Spinal cord (tissue), 10 donors: Measurements from ENCODE around the gene LSMEM2. TPM values are rescaled to one million over a fixed set of nuclear protein-coding genes. Genes with fewer than 3 reads are reported as not detected.
"Not testable (repeated sequence)": the region's sequence is repeated elsewhere in the genome, so short reads cannot be mapped to it uniquely, and the experiment has no call there.

Experiments
- DNase-seq, 6 donors: peaks; one replicate each; pipeline versions ENCODE4 v3.0.0 to v3.0.0-alpha.2; 2013 to 2015; ENCODE audit warnings: low spot score in 6 of 6, low read depth in 4 of 6
- H3K27ac ChIP-seq: one replicate; pipeline ENCODE4 v1.5.1; 2013; ENCODE audit warnings: low read depth, low read length, control low read depth
- H3K27me3 ChIP-seq: one replicate; pipeline ENCODE4 v1.6.1; 2013; ENCODE audit warnings: low read length; ENCODE audit not compliant: control insufficient read depth, insufficient read depth
- H3K36me3 ChIP-seq: one replicate; pipeline ENCODE4 v1.6.1; 2013; ENCODE audit warnings: low read length; ENCODE audit not compliant: control insufficient read depth, insufficient read depth
- H3K4me1 ChIP-seq: one replicate; pipeline ENCODE4 v1.6.1; 2013; ENCODE audit warnings: low read length; ENCODE audit not compliant: control insufficient read depth, insufficient read depth
- H3K4me3 ChIP-seq: one replicate; pipeline ENCODE4 v1.5.1; 2013; ENCODE audit warnings: low read depth, low read length, control low read depth
- H3K9me3 ChIP-seq: one replicate; pipeline ENCODE4 v1.6.1; 2013; ENCODE audit warnings: low read length; ENCODE audit not compliant: control insufficient read depth, insufficient read depth
- WGBS: methylation state at CpG from one replicate; pipeline ENCODE4 v1.1.5; 2013; ENCODE audit warnings: missing lambda C conversion rate; ENCODE audit not compliant: insufficient coverage; 5-methylcytosine and 5-hydroxymethylcytosine counted together
- polyA plus RNA-seq, 2 donors: library from polyadenylated mRNA; unstranded; fragments of 120-200 nt; gene quantifications; one replicate each; pipeline ENCODE4 v1.2.1, GENCODE V29; 2013; ENCODE audit not compliant: insufficient read length in 2 of 2
- total RNA-seq, 2 donors: library from RNA; depleted of rRNA in 1 of 2; stranded (reverse); fragments of 120-200 nt in 1 of 2; fragments of >200 nt in 1 of 2; gene quantifications; one replicate each; pipeline versions ENCODE4 v1.2.3 to v1.2.4, GENCODE V29; 2013 to 2014
- donor health status: healthy.

Gene LSMEM2
- total and polyA plus RNA-seq, 4 donors = 0.43 to 1.1 (median 0.44) TPM; not detected in 1

DNA sequence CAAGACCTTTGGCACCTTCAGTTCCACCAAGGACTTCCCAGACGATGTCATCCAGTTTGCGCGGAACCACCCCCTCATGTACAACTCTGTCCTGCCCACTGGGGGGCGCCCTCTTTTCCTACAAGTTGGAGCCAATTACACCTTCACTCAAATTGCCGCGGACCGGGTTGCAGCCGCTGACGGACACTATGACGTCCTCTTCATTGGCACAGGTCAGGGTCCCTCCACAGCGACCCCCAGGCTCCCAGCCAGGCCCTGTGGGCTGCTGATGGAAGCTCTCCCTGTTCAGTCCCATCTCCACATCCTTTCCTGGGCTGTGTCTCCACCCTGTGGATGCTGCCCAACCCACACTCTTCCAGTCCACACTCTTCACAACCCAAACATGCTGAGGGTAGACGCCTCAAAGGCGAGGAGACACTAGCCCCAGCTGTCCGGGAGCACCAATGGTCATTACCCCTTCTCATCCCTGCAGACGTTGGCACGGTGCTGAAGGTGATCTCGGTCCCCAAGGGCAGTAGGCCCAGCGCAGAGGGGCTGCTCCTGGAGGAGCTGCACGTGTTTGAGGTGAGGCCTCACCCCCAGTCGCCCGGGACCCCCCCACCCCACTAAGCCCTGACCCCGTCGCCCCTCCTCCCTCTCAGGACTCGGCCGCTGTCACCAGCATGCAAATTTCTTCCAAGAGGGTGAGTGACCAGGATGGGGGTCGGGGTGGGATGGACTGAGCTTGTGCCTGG lies 4.3 kb upstream of the LSMEM2 start:
- no peaks in the 10 kb centered on the region for H3K9me3 ChIP-seq
- no peak overlapping the region for H3K27ac ChIP-seq
- H3K4me3 ChIP-seq = no peak overlapping the region
- peak in 1 of 6 donors; percentile 39 for DNase-seq
- peaks cover 43% of the 10 kb centered on the region for H3K27me3 ChIP-seq
- peaks cover 34% of the 10 kb centered on the region for H3K36me3 ChIP-seq
- peaks cover 63% of the 10 kb centered on the region for H3K4me1 ChIP-seq
- 17% methylated on average over 18 of the region's 26 CpGs for WGBS

DNA sequence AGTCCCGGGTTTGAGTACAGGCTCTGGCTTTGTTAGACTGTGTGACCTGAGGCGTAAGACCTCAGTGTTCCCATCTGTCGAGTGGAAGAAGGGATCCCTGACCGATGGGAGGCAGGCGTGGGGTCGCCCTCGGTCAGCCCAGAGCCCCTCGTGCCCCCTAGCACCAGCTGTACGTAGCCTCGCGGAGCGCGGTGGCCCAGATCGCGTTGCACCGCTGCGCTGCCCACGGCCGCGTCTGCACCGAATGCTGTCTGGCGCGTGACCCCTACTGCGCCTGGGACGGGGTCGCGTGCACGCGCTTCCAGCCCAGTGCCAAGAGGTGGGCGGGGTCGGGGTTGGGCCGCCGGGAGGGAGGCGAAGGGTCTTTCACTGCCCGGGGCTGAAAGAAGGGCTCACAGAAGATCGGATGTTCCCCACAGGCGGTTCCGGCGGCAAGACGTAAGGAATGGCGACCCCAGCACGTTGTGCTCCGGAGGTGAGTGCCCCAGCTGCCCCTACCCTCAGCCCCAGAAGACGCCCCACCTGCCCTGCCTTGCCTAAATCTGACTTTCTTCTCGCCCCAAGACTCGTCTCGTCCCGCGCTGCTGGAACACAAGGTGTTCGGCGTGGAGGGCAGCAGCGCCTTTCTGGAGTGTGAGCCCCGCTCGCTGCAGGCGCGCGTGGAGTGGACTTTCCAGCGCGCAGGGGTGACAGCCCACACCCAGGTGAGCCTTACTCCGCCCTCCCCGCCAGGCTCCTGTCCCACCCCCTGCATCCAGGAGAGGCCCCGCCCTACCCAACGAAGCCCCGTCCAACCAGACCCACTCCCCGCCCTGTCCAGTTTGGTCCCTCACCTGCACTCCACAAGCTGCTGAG lies 3.5 kb upstream of the LSMEM2 start:
- Histone ChIP-seq H3K36me3 (peaks cover 30% of the 10 kb centered on the region), H3K9me3 (no peaks in the 10 kb centered on the region), H3K27ac (no peak overlapping the region), H3K4me3 (no peak overlapping the region), H3K27me3 (peaks cover 43% of the 10 kb centered on the region), H3K4me1 (peaks cover 55% of the 10 kb centered on the region)
- no peak for DNase-seq
- 14% methylated on average over 65 of the region's 65 CpGs for WGBS

DNA sequence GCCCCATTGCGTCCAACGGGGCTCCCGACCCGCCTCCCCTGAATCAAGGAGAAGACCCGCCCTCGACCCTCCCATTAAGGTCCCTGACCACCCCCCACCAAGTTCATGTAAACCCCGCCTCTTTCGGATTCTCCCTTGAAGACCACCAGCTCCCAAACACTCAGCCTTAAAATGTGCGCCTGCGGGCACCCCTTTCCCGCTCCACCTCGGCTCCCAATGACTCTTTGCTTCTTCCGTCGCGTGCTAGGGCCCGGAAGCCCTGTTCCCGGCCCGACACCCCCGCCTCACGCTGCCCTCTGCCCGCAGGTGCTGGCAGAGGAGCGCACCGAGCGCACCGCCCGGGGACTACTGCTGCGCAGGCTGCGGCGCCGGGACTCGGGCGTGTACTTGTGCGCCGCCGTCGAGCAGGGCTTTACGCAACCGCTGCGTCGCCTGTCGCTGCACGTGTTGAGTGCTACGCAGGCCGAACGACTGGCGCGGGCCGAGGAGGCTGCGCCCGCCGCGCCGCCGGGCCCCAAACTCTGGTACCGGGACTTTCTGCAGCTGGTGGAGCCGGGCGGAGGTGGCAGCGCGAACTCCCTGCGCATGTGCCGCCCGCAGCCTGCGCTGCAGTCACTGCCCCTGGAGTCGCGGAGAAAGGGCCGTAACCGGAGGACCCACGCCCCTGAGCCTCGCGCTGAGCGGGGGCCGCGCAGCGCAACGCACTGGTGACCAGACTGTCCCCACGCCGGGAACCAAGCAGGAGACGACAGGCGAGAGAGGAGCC lies 2.7 kb upstream of the LSMEM2 start:
- peaks cover 22% of the 10 kb centered on the region for H3K36me3 ChIP-seq
- H3K4me1 ChIP-seq = peaks cover 47% of the 10 kb centered on the region
- peaks cover 43% of the 10 kb centered on the region for H3K27me3 ChIP-seq
- no peaks in the 10 kb centered on the region for H3K9me3 ChIP-seq
- H3K27ac ChIP-seq = no peak overlapping the region
- H3K4me3 ChIP-seq = no peak overlapping the region
- 24% methylated on average over 79 of the region's 79 CpGs for WGBS
- DNase-seq = no peak

DNA sequence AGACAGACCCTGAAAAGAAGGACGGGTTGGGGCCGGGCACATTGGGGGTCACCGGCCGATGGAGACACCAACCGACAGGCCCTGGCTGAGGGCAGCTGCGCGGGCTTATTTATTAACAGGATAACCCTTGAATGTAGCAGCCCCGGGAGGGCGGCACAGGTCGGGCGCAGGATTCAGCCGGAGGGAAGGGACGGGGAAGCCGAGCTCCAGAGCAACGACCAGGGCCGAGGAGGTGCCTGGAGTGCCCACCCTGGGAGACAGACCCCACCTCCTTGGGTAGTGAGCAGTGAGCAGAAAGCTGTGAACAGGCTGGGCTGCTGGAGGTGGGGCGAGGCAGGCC lies 2.2 kb upstream of the LSMEM2 start:
- H3K9me3 ChIP-seq = no peaks in the 10 kb centered on the region
- no peak overlapping the region for H3K27ac ChIP-seq
- H3K4me1 ChIP-seq = peaks cover 43% of the 10 kb centered on the region
- H3K27me3 ChIP-seq = peaks cover 43% of the 10 kb centered on the region
- no peak overlapping the region for H3K4me3 ChIP-seq
- H3K36me3 ChIP-seq = peaks cover 20% of the 10 kb centered on the region
- 70% methylated on average over 17 of the region's 17 CpGs for WGBS
- DNase-seq = no peak

DNA sequence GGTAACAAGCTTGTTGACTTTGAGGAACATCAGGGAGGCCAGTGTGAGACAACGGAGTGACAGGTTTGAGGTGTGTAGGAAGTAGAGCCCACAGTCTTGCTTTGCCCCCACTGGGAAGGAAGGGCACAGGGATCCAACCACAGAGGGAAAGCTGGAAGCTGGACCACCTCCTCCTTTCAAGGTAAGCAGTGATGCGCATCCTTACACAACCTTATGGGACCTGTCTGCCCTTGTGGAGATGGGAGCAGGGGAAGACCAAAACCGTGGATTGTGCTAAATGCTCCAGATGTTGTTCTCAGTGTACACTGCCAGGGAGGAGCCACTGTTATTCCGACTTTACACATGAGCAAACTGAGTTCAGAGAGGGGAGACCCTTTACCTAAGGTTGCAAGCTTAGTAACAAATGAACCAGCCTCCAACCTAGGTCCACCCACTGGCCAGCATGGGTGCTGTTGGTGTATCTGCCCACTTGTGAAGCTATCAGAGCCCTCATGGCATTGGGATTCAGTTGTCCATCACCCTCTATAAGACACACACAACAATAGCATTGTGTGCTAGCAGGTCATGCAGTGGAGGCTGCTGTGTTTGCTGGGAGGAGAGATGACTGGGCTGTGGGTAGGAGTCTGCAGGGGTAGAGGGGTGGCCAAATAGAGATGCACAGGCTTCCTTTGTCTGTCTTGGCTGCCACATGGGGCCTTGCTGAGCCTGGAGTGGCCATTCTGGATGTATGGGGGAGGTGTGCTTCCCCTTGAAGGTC lies 586 bp upstream of the LSMEM2 start:
- Histone ChIP-seq H3K27ac (no peak overlapping the region), H3K4me1 (peaks cover 35% of the 10 kb centered on the region), H3K4me3 (no peak overlapping the region), H3K36me3 (peaks cover 19% of the 10 kb centered on the region), H3K27me3 (peaks cover 39% of the 10 kb centered on the region), H3K9me3 (no peaks in the 10 kb centered on the region)
- 94% methylated on average over 3 of the region's 4 CpGs for WGBS
- no peak for DNase-seq

DNA sequence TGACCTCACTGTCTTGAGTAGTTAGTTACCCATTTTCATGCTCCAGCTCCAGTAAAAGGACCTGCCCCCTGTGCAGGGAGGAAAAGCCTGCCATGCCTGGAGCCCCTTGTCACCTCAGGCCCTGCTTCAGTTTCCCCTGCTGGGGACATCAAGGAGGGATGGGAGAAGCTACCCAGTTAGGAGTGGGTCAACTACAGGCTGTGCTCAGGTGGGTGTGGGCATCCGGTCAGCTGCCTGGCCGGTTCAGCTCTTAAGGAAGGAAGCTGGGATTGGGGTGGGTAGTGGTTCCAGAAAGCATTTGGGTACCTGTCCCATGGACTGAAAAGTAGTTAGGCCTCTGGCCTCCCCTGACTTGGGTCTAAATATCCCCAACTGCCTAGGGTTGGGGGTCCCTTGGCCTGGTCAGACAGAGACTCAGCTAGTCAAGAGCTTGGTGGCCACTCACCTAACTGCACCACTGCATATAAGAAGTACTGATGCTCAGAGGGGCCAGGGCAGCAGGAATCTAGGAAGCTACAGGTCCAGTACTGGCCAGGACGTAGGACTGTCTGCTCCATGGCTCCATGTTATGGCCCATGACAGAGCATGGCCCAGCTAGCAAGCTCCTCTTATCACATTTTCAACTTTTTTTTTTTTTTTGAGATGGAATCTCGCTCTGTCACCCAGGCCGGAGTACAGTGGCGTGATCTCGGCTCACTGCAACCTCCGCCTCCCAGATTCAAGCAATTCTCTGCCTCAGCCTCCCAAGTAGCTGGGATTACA lies 549 bp downstream of the LSMEM2 start:
- Histone ChIP-seq H3K9me3 (no peaks in the 10 kb centered on the region), H3K4me1 (peaks cover 24% of the 10 kb centered on the region), H3K36me3 (peaks cover 18% of the 10 kb centered on the region), H3K27ac (no peak overlapping the region), H3K4me3 (no peak overlapping the region), H3K27me3 (peaks cover 27% of the 10 kb centered on the region)
- no peak for DNase-seq
- WGBS = 100% methylated on average over 3 of the region's 8 CpGs

DNA sequence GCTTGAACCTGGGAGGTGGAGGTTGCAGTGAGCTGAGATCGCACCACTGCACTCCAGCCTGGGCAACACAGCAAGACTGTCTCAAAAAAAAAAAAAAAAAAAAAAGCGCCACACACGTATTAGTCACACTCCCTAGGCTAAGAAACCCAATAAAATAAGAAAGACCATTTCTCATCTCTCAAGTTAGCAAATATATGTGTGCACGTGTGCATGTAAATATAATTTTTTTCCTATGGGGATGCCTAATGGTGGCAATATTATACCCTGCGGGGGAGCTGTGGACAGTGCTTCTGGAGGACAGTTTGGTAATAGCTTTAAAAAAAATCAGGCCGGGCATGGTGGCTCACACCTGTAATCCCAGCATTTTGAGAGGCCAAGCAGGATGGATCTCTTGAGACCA lies 5.2 kb downstream of the LSMEM2 start:
- H3K4me1 ChIP-seq, H3K27ac ChIP-seq, H3K4me3 ChIP-seq, H3K27me3 ChIP-seq, DNase-seq, H3K9me3 ChIP-seq: not testable (repeated sequence)
- 89% methylated on average over 1 of the region's 6 CpGs for WGBS
- H3K36me3 ChIP-seq = peaks cover 30% of the 10 kb centered on the region

DNA sequence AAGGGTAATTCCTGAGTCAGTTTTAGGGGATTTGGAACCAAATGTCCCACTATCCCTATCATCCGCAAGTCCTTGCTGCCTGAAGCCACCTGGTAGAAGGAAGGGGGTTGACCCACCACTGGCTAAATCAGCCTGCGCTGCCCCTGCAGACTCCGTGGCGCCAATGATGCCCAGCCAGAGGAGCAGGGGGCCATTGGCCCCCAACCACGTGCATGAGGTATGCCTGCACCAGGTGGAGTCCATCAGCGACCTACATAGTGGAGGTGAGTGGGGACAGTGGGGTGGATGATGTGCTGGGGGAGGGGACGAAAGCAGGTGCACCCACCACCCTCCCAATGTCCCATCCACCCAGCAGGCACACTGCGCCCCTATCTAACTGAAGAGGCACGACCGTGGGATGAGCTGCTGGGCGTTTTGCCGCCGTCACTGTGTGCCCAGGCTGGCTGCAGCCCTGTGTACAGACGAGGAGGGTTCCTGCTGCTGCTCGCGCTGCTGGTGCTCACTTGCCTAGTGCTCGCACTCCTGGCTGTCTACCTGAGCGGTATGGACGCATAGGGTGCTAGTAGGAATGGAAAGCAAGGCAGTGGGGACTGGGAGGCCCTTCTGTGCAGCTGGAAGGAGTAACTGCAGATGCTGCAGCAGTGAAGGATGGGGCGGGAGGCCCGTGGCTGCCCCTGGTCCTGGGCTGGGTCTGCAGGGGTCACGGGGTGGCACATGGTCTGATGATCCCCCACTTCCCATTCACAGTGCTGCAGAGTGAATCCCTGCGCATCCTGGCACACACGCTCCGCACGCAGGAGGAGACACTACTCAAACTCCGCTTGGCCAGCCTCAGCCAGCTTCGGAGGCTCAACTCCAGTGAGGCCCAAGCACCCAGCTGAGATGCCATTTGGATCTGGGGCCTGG lies 7.7 kb downstream of the LSMEM2 start:
- H3K4me3 ChIP-seq = no peak overlapping the region
- H3K9me3 ChIP-seq = no peaks in the 10 kb centered on the region
- no peaks in the 10 kb centered on the region for H3K27me3 ChIP-seq
- H3K4me1 ChIP-seq = peaks cover 14% of the 10 kb centered on the region
- no peak for DNase-seq
- WGBS = 92% methylated on average over 25 of the region's 28 CpGs
- H3K27ac ChIP-seq = no peak overlapping the region
- H3K36me3 ChIP-seq = peaks cover 47% of the 10 kb centered on the region
